Activated naive CD4-positive, alpha-beta T cell treated with anti-CD3 and anti-CD28 coated beads, Interleukin-2, amount 10 ng/mL, durations not matched to agents 7 days and 5 days (primary cell): ENCODE data around the gene LRRC38.

Experiments used
- CTCF ChIA-PET: fragments of 350-600 bp; sonication (Branson Sonifier 250); formaldehyde crosslinking; loops from one replicate; lab custom pipeline; 2021; ENCODE audit warnings: antibody characterized with exemption; lab: Charles Lee
- DNase-seq: peaks from one replicate; pipeline ENCODE4 v3.0.0-alpha.2; 2020
- H3K27ac Mint-ChIP-seq: one replicate; pipeline ENCODE4 v1.8.0; 2021; ENCODE audit warnings: mild to moderate bottlenecking, moderate library complexity, mixed read lengths
- H3K27me3 Mint-ChIP-seq: one replicate; pipeline ENCODE4 v1.8.0; 2021; ENCODE audit warnings: mild to moderate bottlenecking, mixed read lengths
- H3K36me3 Mint-ChIP-seq: one replicate; pipeline ENCODE4 v1.8.0; 2021; ENCODE audit warnings: mixed read lengths
- H3K4me1 Mint-ChIP-seq: one replicate; pipeline ENCODE4 v1.8.0; 2021; ENCODE audit warnings: mixed read lengths
- H3K4me3 Mint-ChIP-seq: one replicate; pipeline ENCODE4 v1.8.0; 2021; ENCODE audit warnings: mild to moderate bottlenecking, moderate library complexity, mixed read lengths
- H3K9me3 Mint-ChIP-seq: one replicate; pipeline ENCODE4 v1.8.0; 2021; ENCODE audit warnings: mixed read lengths

Gene LRRC38

GRCh38 chr1:13539683-13540082 lies 25.9 kb upstream of the LRRC38 start:
- CTCF ChIA-PET: interaction anchor here (0.7 kb wide), 1 partner anchor 9 kb away, joined by 3 read pairs; no protein-coding TSS in a partner anchor

GRCh38 chr1:13538832-13539231 lies 25.0 kb upstream of the LRRC38 start:
- Mint-ChIP-seq H3K4me3 (no peak overlapping the region), H3K36me3 (no peaks in the 10 kb centered on the region), H3K27ac (no peak overlapping the region), H3K27me3 (no peaks in the 10 kb centered on the region), H3K9me3 (no peaks in the 10 kb centered on the region), H3K4me1 (no peaks in the 10 kb centered on the region)
- CTCF ChIA-PET: interaction anchor here (0.7 kb wide), 1 partner anchor 8 kb away, joined by 3 read pairs; no protein-coding TSS in a partner anchor
- no peak for DNase-seq

More at GRCh38 chr1:13539683-13540082, 25.9 kb upstream of the LRRC38 start:
- Mint-ChIP-seq H3K9me3 (no peaks in the 10 kb centered on the region), H3K27me3 (no peaks in the 10 kb centered on the region), H3K4me1 (no peaks in the 10 kb centered on the region), H3K4me3 (no peak overlapping the region), H3K36me3 (no peaks in the 10 kb centered on the region), H3K27ac (no peak overlapping the region)
- DNase-seq: no peak

- H3K27me3 Mint-ChIP-seq: no peaks in the 10 kb centered on the region
- no peak for DNase-seq
- H3K4me3 Mint-ChIP-seq: no peak overlapping the region
- H3K36me3 Mint-ChIP-seq: no peaks in the 10 kb centered on the region
- CTCF ChIA-PET: no interaction called here
- H3K27ac Mint-ChIP-seq: no peak overlapping the region
- no peaks in the 10 kb centered on the region for H3K9me3 Mint-ChIP-seq
- no peaks in the 10 kb centered on the region for H3K4me1 Mint-ChIP-seq
These were observed 22.8 kb upstream of the LRRC38 start for GRCh38 chr1:13536571-13536970.

DNA sequence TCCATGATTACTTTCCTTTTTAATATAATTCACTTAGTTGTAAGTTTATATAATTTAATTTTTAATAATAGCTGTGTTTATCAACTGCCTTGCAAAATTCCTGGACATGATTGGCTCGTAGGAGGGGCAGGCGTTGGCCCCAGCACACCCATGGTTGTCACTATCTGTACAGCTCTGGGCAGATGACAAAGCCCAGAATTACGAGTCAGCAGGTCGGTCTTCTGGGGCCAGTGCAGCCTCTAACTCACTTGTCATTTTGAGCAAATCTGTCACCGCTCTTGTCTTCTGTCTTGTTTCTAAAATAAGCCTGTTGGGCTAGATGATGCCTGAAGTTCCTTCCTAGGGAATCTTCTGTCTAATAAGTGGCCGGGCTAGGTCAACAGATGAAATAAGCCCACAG lies 21.4 kb upstream of the LRRC38 start:
- Mint-ChIP-seq H3K36me3 (no peaks in the 10 kb centered on the region), H3K27me3 (no peaks in the 10 kb centered on the region)

GRCh38 chr1:13528320-13528719 lies 14.5 kb upstream of the LRRC38 start:
- H3K9me3 Mint-ChIP-seq: no peaks in the 10 kb centered on the region
- H3K4me3 Mint-ChIP-seq: no peak overlapping the region
- DNase-seq: no peak
- CTCF ChIA-PET: interaction anchor here (1.6 kb wide), 1 partner anchor 15 kb away, joined by 3 read pairs; the partner anchor contains the start of gene LRRC38
- no peaks in the 10 kb centered on the region for H3K36me3 Mint-ChIP-seq
- H3K4me1 Mint-ChIP-seq: no peaks in the 10 kb centered on the region
- H3K27ac Mint-ChIP-seq: no peak overlapping the region
- H3K27me3 Mint-ChIP-seq: no peaks in the 10 kb centered on the region

More for the DNA sequence above, 21.4 kb upstream of the LRRC38 start:
- H3K9me3 Mint-ChIP-seq: no peaks in the 10 kb centered on the region
- CTCF ChIA-PET: no interaction called here
- H3K4me3 Mint-ChIP-seq: no peak overlapping the region
- H3K4me1 Mint-ChIP-seq: no peaks in the 10 kb centered on the region
- DNase-seq: no peak
- no peak overlapping the region for H3K27ac Mint-ChIP-seq

GRCh38 chr1:13523780-13524477 lies 10.1 kb upstream of the LRRC38 start:
- H3K27ac Mint-ChIP-seq: no peak overlapping the region
- H3K27me3 Mint-ChIP-seq: no peaks in the 10 kb centered on the region
- no peak for DNase-seq
- H3K9me3 Mint-ChIP-seq: peaks cover 4% of the 10 kb centered on the region
- H3K4me3 Mint-ChIP-seq: no peak overlapping the region
- no peaks in the 10 kb centered on the region for H3K36me3 Mint-ChIP-seq
- CTCF ChIA-PET: no interaction called here
- H3K4me1 Mint-ChIP-seq: no peaks in the 10 kb centered on the region

GRCh38 chr1:13520985-13521384 lies 7.2 kb upstream of the LRRC38 start:
- Mint-ChIP-seq H3K9me3 (peaks cover 4% of the 10 kb centered on the region), H3K27ac (no peak overlapping the region), H3K36me3 (no peaks in the 10 kb centered on the region), H3K27me3 (peaks cover 17% of the 10 kb centered on the region), H3K4me1 (no peaks in the 10 kb centered on the region), H3K4me3 (no peak overlapping the region)
- DNase-seq: no peak
- CTCF ChIA-PET: no interaction called here

GRCh38 chr1:13517193-13517812 lies 3.5 kb upstream of the LRRC38 start:
- no peak for DNase-seq
- H3K27me3 Mint-ChIP-seq: peaks cover 51% of the 10 kb centered on the region
- no peak overlapping the region for H3K27ac Mint-ChIP-seq
- H3K4me1 Mint-ChIP-seq: no peaks in the 10 kb centered on the region
- H3K9me3 Mint-ChIP-seq: peaks cover 4% of the 10 kb centered on the region
- H3K4me3 Mint-ChIP-seq: no peak overlapping the region
- CTCF ChIA-PET: interaction anchor here (0.6 kb wide), 1 partner anchor 590 kb away, joined by 5 read pairs; no protein-coding TSS in a partner anchor
- no peaks in the 10 kb centered on the region for H3K36me3 Mint-ChIP-seq

DNA sequence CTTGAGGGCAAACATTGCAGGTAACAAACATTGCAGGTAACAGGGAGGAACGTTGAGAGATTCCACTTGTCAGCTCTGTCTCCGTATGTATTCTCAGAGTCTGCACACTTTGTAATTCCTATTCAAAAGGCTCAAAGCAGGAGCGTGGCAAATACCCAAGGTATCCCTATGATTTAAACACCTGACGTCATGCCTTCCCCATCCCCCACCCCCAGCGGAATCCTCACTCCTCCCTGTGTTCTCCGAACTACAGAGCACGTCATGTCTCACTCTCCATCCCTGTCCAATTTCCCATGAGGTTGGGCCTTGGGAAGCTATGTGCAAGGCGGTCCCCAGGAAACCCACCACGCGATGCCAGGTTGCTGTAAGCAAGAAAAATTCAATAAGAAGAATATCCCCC lies 2.8 kb upstream of the LRRC38 start:
- no peak for DNase-seq
- CTCF ChIA-PET: interaction anchor here (0.6 kb wide), 1 partner anchor 591 kb away, joined by 5 read pairs; no protein-coding TSS in a partner anchor
- H3K36me3 Mint-ChIP-seq: no peaks in the 10 kb centered on the region
- H3K4me1 Mint-ChIP-seq: no peaks in the 10 kb centered on the region
- H3K4me3 Mint-ChIP-seq: no peak overlapping the region
- no peak overlapping the region for H3K27ac Mint-ChIP-seq
- peaks cover 58% of the 10 kb centered on the region for H3K27me3 Mint-ChIP-seq
- H3K9me3 Mint-ChIP-seq: peaks cover 4% of the 10 kb centered on the region

DNA sequence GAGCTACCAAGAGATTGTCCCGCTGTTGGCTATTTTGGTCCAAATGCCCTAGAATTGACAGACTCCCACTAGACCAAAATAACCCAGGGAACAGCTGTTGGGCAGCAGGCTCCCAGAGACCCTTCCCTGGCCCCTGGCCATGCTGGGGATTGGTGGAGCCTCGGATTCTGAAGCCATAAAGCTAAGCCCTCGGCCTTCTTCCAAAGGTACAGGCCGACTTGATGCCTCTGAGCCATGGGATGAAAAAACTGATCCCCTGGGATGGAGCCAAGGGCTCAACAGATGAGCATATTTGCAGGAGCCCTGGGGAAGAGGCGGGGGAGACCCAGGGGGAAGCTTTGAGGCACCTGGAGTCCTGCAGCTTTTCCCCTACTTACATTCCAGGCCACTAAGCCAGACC lies 1.0 kb upstream of the LRRC38 start:
- CTCF ChIA-PET: no interaction called here
- Mint-ChIP-seq H3K9me3 (peaks cover 4% of the 10 kb centered on the region), H3K4me3 (no peak overlapping the region), H3K27ac (no peak overlapping the region), H3K27me3 (peaks cover 71% of the 10 kb centered on the region), H3K4me1 (no peaks in the 10 kb centered on the region), H3K36me3 (no peaks in the 10 kb centered on the region)
- no peak for DNase-seq

DNA sequence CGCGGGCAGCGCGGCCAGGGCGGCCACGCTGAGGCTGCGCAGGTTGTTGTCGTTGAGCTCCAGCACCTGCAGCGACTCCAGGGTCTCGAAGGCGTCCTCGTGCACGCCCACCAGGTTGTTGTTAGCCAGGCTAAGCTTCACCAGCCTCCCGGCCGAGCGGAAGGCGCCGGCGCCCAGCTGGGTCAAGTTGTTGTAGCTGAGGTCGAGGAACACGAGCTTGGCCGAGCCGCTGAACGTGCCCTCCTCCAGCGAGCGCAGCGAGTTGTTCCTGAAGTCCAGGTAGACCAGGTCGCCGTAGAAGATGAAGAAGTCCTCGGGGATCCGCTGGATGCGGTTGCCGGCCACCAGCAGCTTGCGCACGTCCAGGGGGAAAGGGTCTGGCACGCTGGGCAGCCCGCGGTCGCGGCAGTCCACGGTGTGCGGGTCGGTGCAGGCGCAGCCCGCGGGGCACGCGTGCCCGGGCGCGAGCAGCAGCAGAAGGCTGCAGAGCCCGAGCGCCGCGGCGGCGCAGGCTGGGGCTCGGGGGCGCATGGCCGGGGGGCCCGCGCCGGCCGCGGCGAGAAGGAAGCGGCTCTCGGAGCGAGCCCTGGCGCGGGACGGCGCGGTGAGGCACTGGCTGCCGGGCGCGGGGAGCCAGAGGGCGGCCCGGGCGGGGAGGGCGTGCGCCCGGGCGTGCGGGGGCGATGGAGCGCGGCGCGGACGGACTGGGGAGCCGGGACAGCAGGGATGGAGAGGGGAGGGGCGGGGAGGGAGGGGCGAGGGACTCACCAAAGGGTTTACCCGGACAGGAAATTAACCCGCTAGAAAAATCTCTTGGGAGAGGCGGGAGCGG lies 524 bp downstream of the LRRC38 start:
- CTCF ChIA-PET: interaction anchor here (1.2 to 1.3 kb wide), 2 partner anchors 15 to 35 kb away, joined by 3 to 4 read pairs; no protein-coding TSS in a partner anchor
- no peaks in the 10 kb centered on the region for H3K4me1 Mint-ChIP-seq

DNA sequence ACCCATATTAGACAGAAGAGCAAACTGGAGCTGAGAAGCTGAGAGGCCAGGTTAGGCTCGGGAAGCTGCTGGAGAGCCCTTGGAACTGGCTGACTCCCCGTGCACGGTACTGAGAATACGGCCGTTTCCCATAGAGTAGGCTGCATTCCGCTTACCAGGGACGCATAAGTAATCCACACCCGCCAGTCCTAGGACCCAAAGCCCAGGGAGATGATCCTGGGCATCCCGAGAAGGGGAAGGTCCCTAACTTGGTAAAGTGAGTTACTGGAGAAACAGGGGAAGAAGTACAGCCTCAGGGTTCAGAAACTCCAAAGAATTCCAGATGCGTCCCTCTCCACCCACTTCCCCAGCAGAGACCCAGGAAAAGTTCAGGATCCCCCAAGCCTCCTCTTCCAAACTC lies 1.3 kb downstream of the LRRC38 start:
- Mint-ChIP-seq H3K9me3 (no peaks in the 10 kb centered on the region), H3K4me3 (no peak overlapping the region), H3K4me1 (no peaks in the 10 kb centered on the region), H3K27me3 (peaks cover 64% of the 10 kb centered on the region), H3K27ac (no peak overlapping the region), H3K36me3 (no peaks in the 10 kb centered on the region)
- CTCF ChIA-PET: interaction anchor here (1.3 kb wide), 1 partner anchor 16 kb away, joined by 3 read pairs; no protein-coding TSS in a partner anchor
- no peak for DNase-seq

More for the DNA sequence above, 524 bp downstream of the LRRC38 start:
- Mint-ChIP-seq H3K36me3 (no peaks in the 10 kb centered on the region), H3K9me3 (no peaks in the 10 kb centered on the region), H3K27ac (no peak overlapping the region), H3K4me3 (no peak overlapping the region), H3K27me3 (peaks cover 68% of the 10 kb centered on the region)
- no peak for DNase-seq

DNA sequence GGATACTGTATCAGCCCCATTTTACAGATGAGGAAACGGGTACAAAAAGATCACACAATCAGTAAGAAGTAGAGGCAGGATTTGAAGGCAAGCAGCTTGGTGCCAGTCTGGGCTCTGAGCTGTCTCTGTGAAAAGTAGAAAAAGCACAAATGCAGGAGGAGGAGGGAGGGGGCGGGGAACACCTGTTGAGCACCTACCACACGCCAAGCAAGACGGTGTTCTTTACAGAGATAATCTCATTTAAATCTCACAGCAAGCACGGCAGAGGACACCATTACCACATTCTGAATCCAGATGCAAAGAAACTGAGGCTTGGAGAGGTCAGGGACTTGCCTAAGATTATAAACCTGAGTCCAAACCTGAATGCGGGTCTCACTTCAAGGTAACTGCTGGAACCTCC lies 3.3 kb downstream of the LRRC38 start:
- no peak for DNase-seq
- H3K27me3 Mint-ChIP-seq: peaks cover 52% of the 10 kb centered on the region
- H3K4me1 Mint-ChIP-seq: no peaks in the 10 kb centered on the region
- H3K4me3 Mint-ChIP-seq: no peak overlapping the region
- no peaks in the 10 kb centered on the region for H3K36me3 Mint-ChIP-seq
- no peaks in the 10 kb centered on the region for H3K9me3 Mint-ChIP-seq
- CTCF ChIA-PET: no interaction called here
- no peak overlapping the region for H3K27ac Mint-ChIP-seq

GRCh38 chr1:13507075-13507474 lies 6.7 kb downstream of the LRRC38 start:
- no peak overlapping the region for H3K4me3 Mint-ChIP-seq
- CTCF ChIA-PET: no interaction called here
- H3K36me3 Mint-ChIP-seq: no peaks in the 10 kb centered on the region
- H3K27ac Mint-ChIP-seq: no peak overlapping the region
- peaks cover 19% of the 10 kb centered on the region for H3K27me3 Mint-ChIP-seq
- no peak for DNase-seq
- H3K4me1 Mint-ChIP-seq: no peaks in the 10 kb centered on the region
- H3K9me3 Mint-ChIP-seq: no peaks in the 10 kb centered on the region
